IMR-90 (cell line): ENCODE measurements around the gene ZNF385B. TPM values are rescaled to one million over a fixed set of nuclear protein-coding genes. Genes with fewer than 3 reads are reported as not detected.

Experiments used
- ATAC-seq: fragments of 200-7000 bp; cut with Tn5 transposase; 2 replicates; pipeline ENCODE4 v1.9.1; 2020; ENCODE audit warnings: low read depth, mild to moderate bottlenecking, moderate library complexity
- BruUV-seq: library from RNA; stranded (reverse); fragments of 400-500 nt; replicated peaks from 2 replicates; lab custom pipeline; 2021; lab: Mats Ljungman, UMichigan
- CTCF ChIA-PET: fragments of 300-600 bp; formaldehyde crosslinking; extraction: SDS; loops from one replicate; lab custom pipeline; 2021; ENCODE audit warnings: antibody characterized with exemption; lab: Yijun Ruan, JAX
- POLR2A ChIA-PET: fragments of 300-600 bp; sonication (Branson Sonifier 250); formaldehyde crosslinking; loops from one replicate; lab custom pipeline; 2022; ENCODE audit warnings: antibody characterized with exemption; ENCODE audit not compliant: unreplicated experiment; lab: Charles Lee
- DNase-seq: peaks from one replicate; pipeline ENCODE4 v3.0.0; 2013
- H2AFZ ChIP-seq: replicated peaks from 2 replicates; pipeline ENCODE3; 2013; ENCODE audit warnings: low read length, mild to moderate bottlenecking; ENCODE audit not compliant: poor library complexity
- H2AK5ac ChIP-seq: 2 replicates; pipeline ENCODE4 v1.6.1; 2013; ENCODE audit warnings: low read depth, low read length, inconsistent platforms
- H2AK9ac ChIP-seq: replicated peaks from 2 replicates; pipeline ENCODE3; 2013; ENCODE audit warnings: mild to moderate bottlenecking, low read depth, low read length, moderate library complexity; ENCODE audit not compliant: poor library complexity
- H2BK120ac ChIP-seq: 2 replicates; pipeline ENCODE4 v1.6.1; 2013; ENCODE audit warnings: low read depth, low read length, inconsistent platforms
- H2BK15ac ChIP-seq: 3 replicates; pipeline ENCODE4 v1.6.1; 2013; ENCODE audit warnings: low read depth, low read length, inconsistent platforms
- H2BK20ac ChIP-seq: 2 replicates; pipeline ENCODE4 v1.6.1; 2013; ENCODE audit warnings: low read depth, mild to moderate bottlenecking, inconsistent platforms, low read length, moderate library complexity
- H2BK5ac ChIP-seq: 2 replicates; pipeline ENCODE4 v1.6.1; 2013; ENCODE audit warnings: mild to moderate bottlenecking, low read depth, low read length, inconsistent platforms; ENCODE audit not compliant: poor library complexity, severe bottlenecking
- H3K14ac ChIP-seq: replicated peaks from 2 replicates; pipeline ENCODE4 v1.6.1; 2013; ENCODE audit warnings: low read depth, low read length, inconsistent platforms
- H3K18ac ChIP-seq: 2 replicates; pipeline ENCODE4 v1.6.1; 2013; ENCODE audit warnings: low read depth, low read length, control low read depth
- H3K23ac ChIP-seq: 2 replicates; pipeline ENCODE4 v1.6.1; 2013; ENCODE audit warnings: low read depth, low read length, inconsistent platforms
- H3K27ac ChIP-seq: 2 replicates; pipeline ENCODE4 v1.5.1; 2013; ENCODE audit warnings: mild to moderate bottlenecking, control low read depth, low read length; ENCODE audit not compliant: insufficient read depth
- H3K27me3 ChIP-seq: 2 replicates; pipeline ENCODE4 v1.6.1; 2013; ENCODE audit warnings: low read length; ENCODE audit not compliant: control insufficient read depth, insufficient read depth
- H3K36me3 ChIP-seq: 2 replicates; pipeline ENCODE4 v1.6.1; 2013; ENCODE audit warnings: low read length, mixed read lengths; ENCODE audit not compliant: control insufficient read depth, insufficient read depth
- H3K4ac ChIP-seq: 2 replicates; pipeline ENCODE4 v1.6.1; 2013; ENCODE audit warnings: low read depth, low read length, inconsistent platforms
- H3K4me1 ChIP-seq: 2 replicates; pipeline ENCODE4 v1.6.1; 2013; ENCODE audit warnings: low read length, mixed read lengths; ENCODE audit not compliant: control insufficient read depth, insufficient read depth
- H3K4me2 ChIP-seq: 2 replicates; pipeline ENCODE4 v1.6.1; 2013; ENCODE audit warnings: low read depth, mild to moderate bottlenecking, control low read depth, low read length, moderate library complexity
- H3K4me3 ChIP-seq: 2 replicates; pipeline ENCODE4 v1.5.1; 2013; ENCODE audit warnings: low read depth, mild to moderate bottlenecking, control low read depth, low read length, moderate library complexity; ENCODE audit not compliant: insufficient read depth
- H3K56ac ChIP-seq: 2 replicates; pipeline ENCODE4 v1.6.1; 2013; ENCODE audit warnings: low read length, inconsistent platforms; ENCODE audit not compliant: insufficient read depth; ENCODE audit errors: extremely low read depth
- H3K79me1 ChIP-seq, 2 experiments: 2 replicates each; pipeline ENCODE4 v1.6.1; 2013; ENCODE audit warnings: low read length in 2 of 2, inconsistent platforms in 1 of 2, low read depth in 1 of 2
- H3K9ac ChIP-seq: 2 replicates; pipeline ENCODE4 v1.6.1; 2013; ENCODE audit warnings: low read depth, low read length, control low read depth
- H3K9me1 ChIP-seq: 2 replicates; pipeline ENCODE4 v1.6.1; 2013; ENCODE audit warnings: low read length, inconsistent platforms; ENCODE audit not compliant: insufficient read depth
- H3K9me3 ChIP-seq: 2 replicates; pipeline ENCODE4 v1.6.1; 2013; ENCODE audit warnings: low read length; ENCODE audit not compliant: control insufficient read depth, insufficient read depth
- H4K20me1 ChIP-seq: 2 replicates; pipeline ENCODE4 v1.6.1; 2013; ENCODE audit warnings: low read length, inconsistent platforms; ENCODE audit not compliant: insufficient read depth
- H4K5ac ChIP-seq: 2 replicates; pipeline ENCODE4 v1.6.1; 2013; ENCODE audit warnings: mild to moderate bottlenecking, low read depth, low read length, control low read depth
- H4K8ac ChIP-seq, 2 experiments: 2 replicates each; pipeline ENCODE4 v1.6.1; 2013; ENCODE audit warnings: low read depth in 2 of 2, low read length in 2 of 2, control low read depth in 1 of 2, inconsistent platforms in 1 of 2
- H4K91ac ChIP-seq: 2 replicates; pipeline ENCODE4 v1.6.1; 2013; ENCODE audit warnings: low read depth, low read length, inconsistent platforms; ENCODE audit not compliant: insufficient read depth
- BHLHE40 ChIP-seq: fragments of 150-350 bp; IDR thresholded peaks from 2 replicates; pipeline ENCODE4 v1.6.1; 2016; ENCODE audit warnings: mild to moderate bottlenecking, low read depth, low read length
- CHD1 ChIP-seq: IDR thresholded peaks from 2 replicates; pipeline ENCODE4 v1.6.1; 2012; ENCODE audit warnings: low read depth, low read length, improper control_type of control experiment
- FOS ChIP-seq: fragments of 150-350 bp; IDR thresholded peaks from 2 replicates; pipeline ENCODE4 v1.6.1; 2016; ENCODE audit warnings: low read depth, low read length
- MAFK ChIP-seq: IDR thresholded peaks from 2 replicates; pipeline ENCODE4 v1.6.1; 2012; ENCODE audit warnings: low read depth, low read length, improper control_type of control experiment
- MAZ ChIP-seq: IDR thresholded peaks from 2 replicates; pipeline ENCODE4 v1.6.1; 2012; ENCODE audit warnings: low read depth, mild to moderate bottlenecking, low read length, improper control_type of control experiment, moderate library complexity, borderline replicate concordance
- NFE2L2 ChIP-seq: fragments of 150-350 bp; IDR thresholded peaks from 2 replicates; pipeline ENCODE4 v1.6.1; 2016; ENCODE audit warnings: low read depth, mild to moderate bottlenecking, low read length
- POLR2A ChIP-seq: IDR thresholded peaks from 2 replicates; pipeline ENCODE4 v1.6.1; 2012; ENCODE audit warnings: mild to moderate bottlenecking, low read depth, low read length
- RAD21 ChIP-seq: IDR thresholded peaks from 2 replicates; pipeline ENCODE4 v1.6.1; 2012; ENCODE audit warnings: low read length, improper control_type of control experiment
- RCOR1 ChIP-seq: IDR thresholded peaks from 2 replicates; pipeline ENCODE4 v1.6.1; 2012; ENCODE audit warnings: mild to moderate bottlenecking, low read length, improper control_type of control experiment; ENCODE audit not compliant: insufficient replicate concordance
- RFX5 ChIP-seq: IDR thresholded peaks from 2 replicates; pipeline ENCODE4 v1.8.0; 2012; ENCODE audit warnings: low read depth, mild to moderate bottlenecking, low read length, moderate library complexity
- SMC3 ChIP-seq: fragments of 150-350 bp; IDR thresholded peaks from 2 replicates; pipeline ENCODE4 v1.6.1; 2016; ENCODE audit warnings: low read depth, mild to moderate bottlenecking, antibody characterized with exemption, low read length, moderate library complexity
- WGBS, 2 experiments: methylation state at CpG; one replicate each; pipeline versions ENCODE4 v1.1.5 to v1.1.7; 2013; ENCODE audit warnings: missing lambda C conversion rate in 2 of 2; ENCODE audit not compliant: insufficient read length in 1 of 2; ENCODE audit errors: extremely low coverage in 2 of 2; 5-methylcytosine and 5-hydroxymethylcytosine counted together
- dilution Hi-C: fragments of 300-500 bp; cut with HindIII; formaldehyde crosslinking; loops from one replicate; pipeline ENCODE4 v1.14.3; 2018; ENCODE audit warnings: low sequenced_read_pairs; ENCODE audit not compliant: unreplicated experiment
- in situ Hi-C: fragments of 300-500 bp; cut with MboI; formaldehyde crosslinking; loops from 3 replicates; pipeline ENCODE4 v1.14.3; 2019; ENCODE audit warnings: low sequenced_read_pairs, inconsistent platforms, mixed read lengths
- intact Hi-C: fragments of 100-400 bp; cut with micrococcal nuclease; formaldehyde crosslinking; loops from 2 replicates; pipeline ENCODE4 v1.10.0; 2022
- polyA plus RNA-seq, 3 experiments: library from polyadenylated mRNA; depleted of rRNA; stranded (reverse); fragments of >200 nt; gene quantifications; 2 replicates each; pipeline ENCODE4 v1.2.3, GENCODE V29; 2012; ENCODE audit warnings: low replicate concordance in 1 of 3
- total RNA-seq: library from RNA; depleted of rRNA; stranded (reverse); fragments of >200 nt; gene quantifications from 2 replicates; pipeline ENCODE4 v1.2.3, GENCODE V29; 2012
- TF ChIP-seq, protein P1 (sequence below): conservative IDR thresholded peaks from 2 replicates; pipeline ENCODE4 v1.5.1; 2012; ENCODE audit warnings: mild to moderate bottlenecking, low read depth, low read length, improper control_type of control experiment
- TF ChIP-seq, protein P2 (sequence below): fragments of 150-350 bp; IDR thresholded peaks from 2 replicates; pipeline ENCODE4 v1.6.1; 2016; ENCODE audit warnings: low read depth, mild to moderate bottlenecking, low read length, moderate library complexity, borderline replicate concordance
- TF ChIP-seq, protein P3 (sequence below): fragments of 150-350 bp; IDR thresholded peaks from 2 replicates; pipeline ENCODE4 v1.6.1; 2017; ENCODE audit warnings: mild to moderate bottlenecking, antibody characterized with exemption, low read length, low read depth

Gene ZNF385B
- total and polyA plus RNA-seq, 2 of the 4 experiments (the other 2 are of a cell fraction) = not detected

DNA sequence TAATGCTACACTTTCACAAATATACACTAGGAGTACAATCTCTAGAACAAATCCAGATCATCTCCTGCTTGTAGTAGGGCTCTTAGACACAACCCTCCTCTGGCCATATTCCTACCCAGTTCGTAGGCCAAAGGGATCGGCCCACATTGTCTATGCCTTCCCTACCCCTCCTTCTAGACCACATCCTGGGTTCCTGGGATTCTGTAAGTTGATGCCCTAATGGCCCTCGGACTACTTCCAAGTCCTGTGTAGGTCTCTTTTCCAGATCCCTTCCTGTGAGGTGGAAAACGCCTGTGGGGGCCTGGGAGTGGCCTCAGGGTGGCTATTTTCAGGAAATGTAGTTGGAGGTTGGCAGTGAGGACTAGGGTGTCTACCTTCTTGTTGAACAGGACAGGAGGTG is 289.7 kb downstream of the ZNF385B start:
- no peak overlapping the region for H4K8ac ChIP-seq
- no peak overlapping the region for H2BK5ac ChIP-seq
- no peaks in the 10 kb centered on the region for H3K27me3 ChIP-seq
- no peak for DNase-seq
- H2BK120ac ChIP-seq = no peak overlapping the region
- BruUV-seq = no TSS peak
- in situ Hi-C loops (no loop called here), intact Hi-C loops (no loop called here), dilution Hi-C loops (no loop called here)
- H3K4me2 ChIP-seq = no peak overlapping the region
- no peaks in the 10 kb centered on the region for H3K79me1 ChIP-seq
- H4K20me1 ChIP-seq = no peaks in the 10 kb centered on the region
- H3K4ac ChIP-seq = no peak overlapping the region
- ChIA-PET POLR2A (no interaction called here), CTCF (no interaction called here)
- 0 out of 2 replicates have a peak overlapping the region, but pooled peaks have one; percentile 47 for H2BK20ac ChIP-seq
- H3K56ac ChIP-seq = no peak overlapping the region
- H4K91ac ChIP-seq = no peak overlapping the region
- no peaks in the 10 kb centered on the region for H3K36me3 ChIP-seq
- no peak overlapping the region for H2AK5ac ChIP-seq
- no peak overlapping the region for H3K4me3 ChIP-seq
- no peak overlapping the region for H4K5ac ChIP-seq
- no peaks in the 10 kb centered on the region for H3K9me3 ChIP-seq
- H3K9ac ChIP-seq = no peak overlapping the region
- no peaks in the 10 kb centered on the region for H3K9me1 ChIP-seq
- H3K4me1 ChIP-seq = peaks cover 4% of the 10 kb centered on the region
- no peak overlapping the region for H2AFZ ChIP-seq
- no CpG with 5 or more reads among the region's 4 CpGs for WGBS, 2 experiments
- TF ChIP-seq, protein P1, sequence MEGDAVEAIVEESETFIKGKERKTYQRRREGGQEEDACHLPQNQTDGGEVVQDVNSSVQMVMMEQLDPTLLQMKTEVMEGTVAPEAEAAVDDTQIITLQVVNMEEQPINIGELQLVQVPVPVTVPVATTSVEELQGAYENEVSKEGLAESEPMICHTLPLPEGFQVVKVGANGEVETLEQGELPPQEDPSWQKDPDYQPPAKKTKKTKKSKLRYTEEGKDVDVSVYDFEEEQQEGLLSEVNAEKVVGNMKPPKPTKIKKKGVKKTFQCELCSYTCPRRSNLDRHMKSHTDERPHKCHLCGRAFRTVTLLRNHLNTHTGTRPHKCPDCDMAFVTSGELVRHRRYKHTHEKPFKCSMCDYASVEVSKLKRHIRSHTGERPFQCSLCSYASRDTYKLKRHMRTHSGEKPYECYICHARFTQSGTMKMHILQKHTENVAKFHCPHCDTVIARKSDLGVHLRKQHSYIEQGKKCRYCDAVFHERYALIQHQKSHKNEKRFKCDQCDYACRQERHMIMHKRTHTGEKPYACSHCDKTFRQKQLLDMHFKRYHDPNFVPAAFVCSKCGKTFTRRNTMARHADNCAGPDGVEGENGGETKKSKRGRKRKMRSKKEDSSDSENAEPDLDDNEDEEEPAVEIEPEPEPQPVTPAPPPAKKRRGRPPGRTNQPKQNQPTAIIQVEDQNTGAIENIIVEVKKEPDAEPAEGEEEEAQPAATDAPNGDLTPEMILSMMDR = no peak
- TF ChIP-seq MAFK = no peak
- no peak for TF ChIP-seq FOS
- TF ChIP-seq RCOR1 = no peak
- no peak for TF ChIP-seq RFX5
- no peak for TF ChIP-seq MAZ
- no peak for TF ChIP-seq POLR2A
- no peak for TF ChIP-seq SMC3
- TF ChIP-seq CHD1 = no peak
- no peak for TF ChIP-seq RAD21
- TF ChIP-seq, protein P2, sequence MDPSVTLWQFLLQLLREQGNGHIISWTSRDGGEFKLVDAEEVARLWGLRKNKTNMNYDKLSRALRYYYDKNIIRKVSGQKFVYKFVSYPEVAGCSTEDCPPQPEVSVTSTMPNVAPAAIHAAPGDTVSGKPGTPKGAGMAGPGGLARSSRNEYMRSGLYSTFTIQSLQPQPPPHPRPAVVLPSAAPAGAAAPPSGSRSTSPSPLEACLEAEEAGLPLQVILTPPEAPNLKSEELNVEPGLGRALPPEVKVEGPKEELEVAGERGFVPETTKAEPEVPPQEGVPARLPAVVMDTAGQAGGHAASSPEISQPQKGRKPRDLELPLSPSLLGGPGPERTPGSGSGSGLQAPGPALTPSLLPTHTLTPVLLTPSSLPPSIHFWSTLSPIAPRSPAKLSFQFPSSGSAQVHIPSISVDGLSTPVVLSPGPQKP = no peak
- TF ChIP-seq NFE2L2 = no peak
- no peak for TF ChIP-seq BHLHE40
- TF ChIP-seq, protein P3, sequence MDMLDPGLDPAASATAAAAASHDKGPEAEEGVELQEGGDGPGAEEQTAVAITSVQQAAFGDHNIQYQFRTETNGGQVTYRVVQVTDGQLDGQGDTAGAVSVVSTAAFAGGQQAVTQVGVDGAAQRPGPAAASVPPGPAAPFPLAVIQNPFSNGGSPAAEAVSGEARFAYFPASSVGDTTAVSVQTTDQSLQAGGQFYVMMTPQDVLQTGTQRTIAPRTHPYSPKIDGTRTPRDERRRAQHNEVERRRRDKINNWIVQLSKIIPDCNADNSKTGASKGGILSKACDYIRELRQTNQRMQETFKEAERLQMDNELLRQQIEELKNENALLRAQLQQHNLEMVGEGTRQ = no peak
- H3K18ac ChIP-seq = no peak overlapping the region
- H2BK15ac ChIP-seq = no peak overlapping the region
- no peak overlapping the region for H3K23ac ChIP-seq
- H3K27ac ChIP-seq = no peak overlapping the region
- no peak for ATAC-seq
- H3K14ac ChIP-seq = no peak overlapping the region
- H2AK9ac ChIP-seq = no peak overlapping the region
